NT2/D1 (cell line): ENCODE data around the gene ROR2.

Experiments
- DNase-seq: peaks from one replicate; pipeline ENCODE4 v3.0.0-alpha.2; 2011; ENCODE audit warnings: low read depth, low spot score
- H3K27me3 ChIP-seq: 2 replicates; pipeline ENCODE4 v1.6.0; 2011; ENCODE audit warnings: mild to moderate bottlenecking; ENCODE audit not compliant: insufficient read length, insufficient read depth
- H3K36me3 ChIP-seq: 2 replicates; pipeline ENCODE4 v1.6.1; 2011; ENCODE audit warnings: mild to moderate bottlenecking, low read length, mixed read lengths; ENCODE audit not compliant: insufficient read depth, insufficient read length
- H3K4me1 ChIP-seq: 2 replicates; pipeline ENCODE4 v1.5.1; 2011; ENCODE audit not compliant: insufficient read depth, insufficient read length
- H3K4me3 ChIP-seq: 2 replicates; pipeline ENCODE4 v1.5.1; 2011; ENCODE audit warnings: low read depth; ENCODE audit not compliant: insufficient read length
- H3K9ac ChIP-seq: 2 replicates; pipeline ENCODE4 v1.6.0; 2011; ENCODE audit warnings: low read depth; ENCODE audit not compliant: insufficient read length
- H3K9me3 ChIP-seq: 2 replicates; pipeline ENCODE4 v1.5.1; 2011; ENCODE audit warnings: mild to moderate bottlenecking, low read length; ENCODE audit not compliant: insufficient read depth
- SUZ12 ChIP-seq: IDR thresholded peaks from 2 replicates; pipeline ENCODE4 v1.6.1; 2011; ENCODE audit not compliant: insufficient read length, insufficient read depth; ENCODE audit errors: extremely low read depth
- YY1 ChIP-seq: IDR thresholded peaks from 2 replicates; pipeline ENCODE4 v1.6.1; 2011; ENCODE audit not compliant: insufficient read length, insufficient read depth
- ZNF274 ChIP-seq: IDR thresholded peaks from 2 replicates; pipeline ENCODE4 v1.6.1; 2011; ENCODE audit warnings: mild to moderate bottlenecking, low read depth, low read length

The ROR2 gene

GRCh38 chr9:91814201-91814600 is 135.8 kb downstream of the ROR2 start:
- Histone ChIP-seq H3K36me3 (no peaks in the 10 kb centered on the region), H3K27me3 (no peaks in the 10 kb centered on the region), H3K9me3 (no peaks in the 10 kb centered on the region), H3K9ac (no peak overlapping the region), H3K4me1 (peaks cover 14% of the 10 kb centered on the region), H3K4me3 (no peak overlapping the region)
- DNase-seq, result no peak
- TF ChIP-seq YY1, result no peak
- no peak for TF ChIP-seq ZNF274
- no peak for TF ChIP-seq SUZ12

GRCh38 chr9:91813176-91813795 is 136.7 kb downstream of the ROR2 start:
- TF ChIP-seq SUZ12 (no peak), ZNF274 (no peak), YY1 (no peak)
- H3K9me3 ChIP-seq, result no peaks in the 10 kb centered on the region
- DNase-seq, result no peak
- H3K36me3 ChIP-seq, result no peaks in the 10 kb centered on the region
- H3K4me1 ChIP-seq, result peaks cover 12% of the 10 kb centered on the region
- H3K27me3 ChIP-seq, result no peaks in the 10 kb centered on the region
- no peak overlapping the region for H3K4me3 ChIP-seq
- H3K9ac ChIP-seq, result no peak overlapping the region

GRCh38 chr9:91812191-91812590 is 137.8 kb downstream of the ROR2 start:
- no peak for TF ChIP-seq SUZ12
- no peak for TF ChIP-seq ZNF274
- TF ChIP-seq YY1, result no peak
- DNase-seq, result no peak
- H3K36me3 ChIP-seq, result no peaks in the 10 kb centered on the region
- no peak overlapping the region for H3K9ac ChIP-seq
- H3K27me3 ChIP-seq, result no peaks in the 10 kb centered on the region
- no peaks in the 10 kb centered on the region for H3K9me3 ChIP-seq
- H3K4me3 ChIP-seq, result no peak overlapping the region
- H3K4me1 ChIP-seq, result peaks cover 8% of the 10 kb centered on the region

GRCh38 chr9:91811024-91811909 is 138.8 kb downstream of the ROR2 start:
- H3K4me1 ChIP-seq, result peaks cover 8% of the 10 kb centered on the region
- TF ChIP-seq SUZ12, result no peak
- no peak for TF ChIP-seq YY1
- no peak for TF ChIP-seq ZNF274

GRCh38 chr9:91810286-91810905 is 139.6 kb downstream of the ROR2 start:
- DNase-seq, result no peak
- no peak for TF ChIP-seq ZNF274
- TF ChIP-seq SUZ12, result no peak
- no peak for TF ChIP-seq YY1
- Histone ChIP-seq H3K27me3 (no peaks in the 10 kb centered on the region), H3K9me3 (no peaks in the 10 kb centered on the region), H3K4me1 (peaks cover 8% of the 10 kb centered on the region), H3K9ac (no peak overlapping the region), H3K4me3 (no peak overlapping the region), H3K36me3 (no peaks in the 10 kb centered on the region)

More at GRCh38 chr9:91811024-91811909, 138.8 kb downstream of the ROR2 start:
- no peaks in the 10 kb centered on the region for H3K9me3 ChIP-seq
- H3K9ac ChIP-seq, result no peak overlapping the region
- no peaks in the 10 kb centered on the region for H3K36me3 ChIP-seq
- H3K4me3 ChIP-seq, result no peak overlapping the region
- no peak for DNase-seq
- no peaks in the 10 kb centered on the region for H3K27me3 ChIP-seq

- Histone ChIP-seq H3K4me3 (no peak overlapping the region), H3K36me3 (no peaks in the 10 kb centered on the region), H3K9ac (no peak overlapping the region), H3K4me1 (peaks cover 11% of the 10 kb centered on the region), H3K9me3 (no peaks in the 10 kb centered on the region), H3K27me3 (no peaks in the 10 kb centered on the region)
- TF ChIP-seq SUZ12 (no peak), ZNF274 (no peak), YY1 (no peak)
- no peak for DNase-seq
These were observed 140.3 kb downstream of the ROR2 start for GRCh38 chr9:91809581-91810285.

GRCh38 chr9:91807643-91808246 is 142.3 kb downstream of the ROR2 start:
- H3K36me3 ChIP-seq, result no peaks in the 10 kb centered on the region
- H3K4me1 ChIP-seq, result peaks cover 11% of the 10 kb centered on the region
- H3K4me3 ChIP-seq, result no peak overlapping the region
- no peak for DNase-seq
- no peaks in the 10 kb centered on the region for H3K27me3 ChIP-seq
- H3K9ac ChIP-seq, result no peak overlapping the region
- TF ChIP-seq YY1 (no peak), ZNF274 (no peak), SUZ12 (no peak)
- H3K9me3 ChIP-seq, result no peaks in the 10 kb centered on the region
